GM19397 (cell line): Measurements from ENCODE around the gene RNF152.
"Not testable (repeated sequence)": the region's sequence is repeated elsewhere in the genome, so short reads cannot be mapped to it uniquely, and the experiment has no call there.

Experiments
- ATAC-seq: cut with Tn5 transposase; IDR thresholded peaks from one replicate; pipeline ENCODE4 v1.9.1; 2021; ENCODE audit warnings: mild to moderate bottlenecking, moderate library complexity; ENCODE audit not compliant: unreplicated experiment

RNF152 gene

DNA sequence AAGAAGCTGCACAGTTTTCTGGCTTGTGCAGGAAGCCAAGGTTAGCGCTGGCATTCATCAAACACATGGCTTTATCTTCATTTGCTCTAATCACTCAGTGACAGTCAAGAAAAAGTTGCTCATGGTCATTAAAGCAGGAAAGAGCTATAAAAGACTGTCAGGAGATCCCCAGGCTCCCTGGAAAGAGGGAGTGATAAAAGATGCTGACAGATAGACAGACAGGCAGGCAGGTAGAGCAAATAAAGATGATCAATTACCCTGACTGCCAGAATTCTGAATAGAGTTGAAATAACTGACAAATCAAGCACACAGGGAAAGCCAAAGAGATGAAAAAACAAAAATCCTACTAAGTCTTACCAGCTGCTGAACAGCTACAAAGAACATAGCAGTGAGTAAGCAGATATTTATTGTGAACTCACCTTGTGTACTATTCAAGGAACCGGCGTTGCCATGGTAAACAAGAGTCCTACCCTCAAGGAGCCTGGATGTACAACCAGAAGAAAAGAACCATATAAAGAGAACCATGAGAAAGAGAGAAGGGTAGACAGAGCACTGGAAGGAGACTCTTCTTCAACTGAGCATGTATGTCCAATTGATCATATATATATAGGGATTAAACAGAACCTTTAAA is 68.0 kb downstream of the RNF152 start:
- no peak for ATAC-seq

GRCh38 chr18:61823595-61823994 is 69.2 kb downstream of the RNF152 start:
- no peak for ATAC-seq

- ATAC-seq = no peak
Measured at GRCh38 chr18:61822879-61823278, 69.9 kb downstream of the RNF152 start.

- ATAC-seq = no peak
Measured at GRCh38 chr18:61821748-61822147, 71.1 kb downstream of the RNF152 start.

DNA sequence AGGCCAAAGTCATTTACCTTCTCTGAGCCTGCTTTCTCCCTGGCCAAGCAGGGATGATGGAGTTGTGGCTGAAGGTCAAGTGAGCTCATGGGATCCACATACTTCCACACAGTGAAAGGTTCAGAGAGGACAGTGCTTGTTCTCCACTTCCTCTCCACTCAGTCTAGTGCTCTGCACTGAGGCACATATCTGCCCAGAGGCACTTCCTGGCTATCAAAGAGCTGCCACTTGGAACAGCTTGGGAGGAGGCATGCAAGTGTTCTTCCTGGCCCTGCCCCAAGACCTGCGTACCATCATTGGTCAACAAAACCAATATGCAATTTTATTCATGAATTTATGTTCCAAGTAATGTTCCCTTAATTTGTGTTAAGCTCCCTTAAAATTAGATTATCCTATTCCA is 71.9 kb downstream of the RNF152 start:
- ATAC-seq = no peak

GRCh38 chr18:61817086-61817485 is 75.7 kb downstream of the RNF152 start:
- no peak for ATAC-seq

DNA sequence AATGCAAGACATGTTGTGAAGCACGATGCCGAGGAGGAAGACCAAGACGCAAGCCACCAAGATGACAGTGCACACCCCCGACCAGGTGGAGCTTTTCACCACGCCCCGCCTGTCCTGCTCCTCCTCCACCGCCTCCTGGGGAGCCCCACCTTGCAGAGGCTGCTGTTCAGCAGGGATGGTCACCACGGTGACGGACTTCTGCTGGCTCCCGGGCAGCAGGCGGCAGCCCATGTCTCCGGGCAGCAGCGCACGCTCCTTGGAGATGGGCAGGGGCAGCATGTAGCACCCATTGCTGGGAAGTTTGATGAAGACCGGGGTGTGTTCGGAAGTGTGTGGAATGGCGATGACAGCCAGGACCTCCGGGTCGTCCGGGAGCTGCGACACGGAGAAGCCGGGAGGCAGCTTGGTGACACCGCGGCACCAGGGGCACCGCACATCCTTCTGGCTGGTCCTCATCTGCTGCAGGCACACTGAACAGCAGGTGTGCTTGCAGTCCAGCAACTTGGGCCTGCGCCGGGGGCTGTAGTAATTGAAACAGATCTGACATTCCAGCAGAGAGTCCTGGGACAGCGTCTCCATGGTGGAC is 76.8 kb downstream of the RNF152 start:
- no peak for ATAC-seq

- ATAC-seq = no peak
Measured at GRCh38 chr18:61808286-61808685, 84.5 kb downstream of the RNF152 start.

- ATAC-seq = no peak
Measured at GRCh38 chr18:61803393-61803792, 89.4 kb downstream of the RNF152 start.

GRCh38 chr18:61797696-61798590 is 94.9 kb downstream of the RNF152 start:
- ATAC-seq = no peak

DNA sequence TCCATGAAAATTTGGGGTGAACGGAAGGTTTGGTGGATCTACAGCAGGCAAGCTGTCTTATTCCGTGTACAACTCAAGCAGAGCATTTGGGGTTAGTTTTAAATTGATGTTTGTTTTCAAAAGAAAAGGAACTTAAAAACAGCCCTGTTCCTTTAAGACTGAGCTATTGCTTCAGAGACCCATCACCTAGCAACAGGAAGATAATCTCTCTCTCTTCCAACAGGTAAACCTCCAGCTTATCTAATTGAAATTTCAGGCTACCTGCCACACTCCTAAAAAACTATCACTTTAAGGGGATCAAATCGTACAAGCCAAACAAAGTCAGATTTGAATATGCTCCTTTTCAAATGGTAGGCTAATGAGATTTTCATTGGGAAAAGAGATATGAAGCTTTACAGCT is 101.8 kb downstream of the RNF152 start:
- no peak for ATAC-seq

- ATAC-seq = not testable (repeated sequence)
Measured at GRCh38 chr18:61787011-61787670, 105.7 kb downstream of the RNF152 start.

DNA sequence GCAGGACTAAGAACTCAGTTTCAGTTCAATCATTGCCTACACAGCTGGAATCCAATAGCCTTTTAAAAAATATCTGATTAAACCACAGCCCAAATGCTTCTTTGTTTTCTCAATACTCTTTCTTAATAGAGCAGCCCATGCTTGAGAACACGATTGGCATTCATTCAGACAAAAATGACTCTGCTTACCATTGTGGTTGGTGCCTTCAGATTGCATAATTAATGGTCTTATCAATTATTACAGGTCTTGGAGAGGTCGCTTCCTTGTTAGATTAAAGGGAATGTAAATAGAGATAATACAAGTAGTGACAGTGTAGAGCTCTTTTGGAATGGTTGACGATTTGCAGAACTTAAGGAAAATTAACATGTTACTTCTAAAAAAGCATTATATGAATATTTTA is 107.2 kb downstream of the RNF152 start:
- ATAC-seq = no peak

GRCh38 chr18:61784834-61785233 is 108.0 kb downstream of the RNF152 start:
- ATAC-seq = no peak

GRCh38 chr18:61782545-61782944 is 110.3 kb downstream of the RNF152 start:
- no peak for ATAC-seq

DNA sequence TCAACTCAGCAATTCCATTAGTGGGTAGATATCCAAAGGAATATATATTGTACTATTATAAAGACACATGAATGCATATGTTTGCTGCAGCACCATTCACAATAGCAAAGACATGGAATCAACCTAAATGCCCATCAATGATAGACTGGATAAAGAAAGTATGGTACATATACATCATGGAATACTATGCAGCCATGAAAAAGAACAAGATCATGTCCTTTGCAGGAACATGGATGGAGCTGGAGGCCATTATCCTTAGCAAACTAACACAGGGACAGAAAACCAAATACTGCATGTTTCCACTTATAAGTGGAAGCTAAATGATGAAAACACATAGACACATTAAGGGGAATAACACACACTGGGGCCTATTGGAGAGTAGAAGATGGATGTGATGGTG is 116.6 kb downstream of the RNF152 start:
- not testable (repeated sequence) for ATAC-seq

GRCh38 chr18:61774846-61775245 is 118.0 kb downstream of the RNF152 start:
- no peak for ATAC-seq

- ATAC-seq = no peak
Measured at GRCh38 chr18:61772293-61772848, 120.4 kb downstream of the RNF152 start.

DNA sequence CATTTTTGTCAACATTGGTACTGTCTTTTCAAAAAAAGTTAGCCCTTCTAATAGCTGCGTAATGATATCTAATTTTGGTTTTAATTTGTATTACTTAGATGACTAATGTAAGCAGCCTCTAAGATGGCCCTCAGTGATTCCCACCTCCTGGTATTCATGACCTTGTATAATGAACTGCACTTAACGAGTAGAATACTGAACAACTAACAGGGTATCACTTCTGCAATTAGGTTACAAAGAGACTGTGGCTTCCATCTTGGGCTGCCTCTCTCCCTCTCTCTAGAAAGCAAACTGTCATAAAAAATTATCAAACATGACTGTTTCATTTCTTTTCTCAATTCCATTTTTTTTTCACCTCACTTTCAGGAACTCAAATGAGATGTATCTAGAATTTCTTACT is 120.9 kb downstream of the RNF152 start:
- no peak for ATAC-seq

- ATAC-seq = no peak
Measured at GRCh38 chr18:61770279-61770678, 122.5 kb downstream of the RNF152 start.

DNA sequence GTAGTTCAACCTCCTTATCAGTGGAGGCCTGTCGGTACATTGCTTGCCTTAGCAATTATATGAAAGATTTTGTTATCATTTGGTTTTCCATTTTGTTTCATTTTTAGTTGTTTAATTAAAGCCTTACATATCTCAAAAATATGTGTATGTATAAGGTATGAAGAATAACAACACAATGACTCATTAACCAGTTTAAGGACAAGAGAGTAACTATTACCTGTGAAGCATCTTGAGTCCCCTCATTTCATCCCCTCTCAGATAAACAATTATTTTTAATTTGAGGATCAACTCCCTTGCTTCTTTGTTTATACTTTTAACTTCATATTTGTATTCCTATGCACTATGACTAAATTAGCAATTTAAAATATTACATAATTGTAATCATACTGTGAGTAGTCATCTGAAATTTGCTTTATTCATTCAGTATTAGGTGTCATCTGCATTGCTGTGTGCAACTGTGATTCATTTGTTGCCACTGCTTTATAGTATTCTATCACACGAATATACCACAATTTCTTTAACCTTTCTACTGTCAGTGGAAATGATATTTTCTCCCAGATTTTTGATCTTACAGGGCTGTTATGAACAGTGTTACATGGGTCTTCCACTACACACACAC is 126.4 kb downstream of the RNF152 start:
- no peak for ATAC-seq
